Left lung (tissue), 10 donors: ENCODE data around the gene MRPS27. TPM values are rescaled to one million over a fixed set of nuclear protein-coding genes. Genes with fewer than 3 reads are reported as not detected.

Experiments
- ATAC-seq: fragments of 200-7000 bp; cut with Tn5 transposase; one replicate; pipeline ENCODE4 v1.9.1; 2020; ENCODE audit warnings: moderate library complexity
- DNase-seq, 4 donors: peaks; one replicate each; pipeline ENCODE4 v3.0.0-alpha.2; 2013 to 2020
- H3K27ac ChIP-seq, 2 donors: fragments of 200-600 bp; sonication (generic) in 1 of 2; one replicate each; pipeline versions ENCODE4 v1.5.0 to v1.8.0; 2020 to 2021
- H3K27me3 ChIP-seq, 2 donors: fragments of 200-600 bp; sonication (generic) in 1 of 2; one replicate each; pipeline versions ENCODE4 v1.5.0 to v1.8.0; 2020 to 2021
- H3K36me3 ChIP-seq, 2 donors: fragments of 200-600 bp; sonication (generic) in 1 of 2; one replicate each; pipeline versions ENCODE4 v1.5.0 to v1.8.0; 2020 to 2021
- H3K4me1 ChIP-seq, 2 donors: fragments of 200-600 bp; one replicate each; pipeline ENCODE4 v1.8.0; 2021
- H3K4me3 ChIP-seq, 2 donors: fragments of 200-600 bp; sonication (generic) in 1 of 2; one replicate each; pipeline versions ENCODE4 v1.5.0 to v1.8.0; 2020 to 2021; ENCODE audit warnings: mild to moderate bottlenecking in 1 of 2
- H3K9me3 ChIP-seq, 2 donors: fragments of 200-600 bp; sonication (generic) in 1 of 2; one replicate each; pipeline versions ENCODE4 v1.5.0 to v1.8.0; 2020 to 2021
- CTCF ChIP-seq, 2 donors: fragments of 200-600 bp; sonication (generic) in 1 of 2; IDR thresholded peaks; one replicate each; pipeline versions ENCODE4 v1.5.0 to v1.8.0; 2021; ENCODE audit warnings: antibody characterized with exemption in 2 of 2
- intact Hi-C, 2 donors: fragments of 100-400 bp; cut with DNase I; formaldehyde crosslinking; loops; one replicate each; pipeline versions ENCODE4 v1.11.2 to v1.14.2; 2022
- polyA plus RNA-seq, 6 donors: library from polyadenylated mRNA; unstranded; fragments of 120-200 nt; gene quantifications; one replicate each; pipeline ENCODE4 v1.2.1, GENCODE V29; 2013; ENCODE audit not compliant: insufficient read length in 6 of 6
- total RNA-seq, 2 donors: library from RNA; stranded (reverse); fragmentation: NEBNext Ultra II Directional; extraction: Animal tissue kit (Norgen Biotek cat#: 25700); gene quantifications; one replicate each; pipeline ENCODE4 v1.2.1, GENCODE V29; 2021
- donor health status: DM: no; HTN: yes; CAD: no.
- donor health status: DM: no; HTN: no; CAD: no.

The MRPS27 gene
- total and polyA plus RNA-seq, 8 donors: 44.1 to 79.8 (median 65.4) TPM

- Histone ChIP-seq H3K27me3 (no peaks in the 10 kb centered on the region), H3K4me1 (peaks cover 11 to 16% of the 10 kb centered on the region in 2 donors), H3K36me3 (no peaks in the 10 kb centered on the region), H3K9me3 (no peaks in the 10 kb centered on the region), H3K4me3 (no peak overlapping the region), H3K27ac (no peak overlapping the region)
- ATAC-seq: no peak
- DNase-seq: no peak
- intact Hi-C loops: no loop called here
- TF ChIP-seq CTCF (IDR thresholded peaks at IDR 0.05): no peak
These were observed 67.4 kb downstream of the MRPS27 start for GRCh38 chr5:72252574-72253155.

GRCh38 chr5:72252008-72252407 is 68.0 kb downstream of the MRPS27 start:
- no peak for ATAC-seq
- intact Hi-C loops: no loop called here

GRCh38 chr5:72251386-72251785 is 68.7 kb downstream of the MRPS27 start:
- no peaks in the 10 kb centered on the region for H3K27me3 ChIP-seq
- no peak for ATAC-seq

More at GRCh38 chr5:72252008-72252407, 68.0 kb downstream of the MRPS27 start:
- H3K27me3 ChIP-seq: no peaks in the 10 kb centered on the region
- no peaks in the 10 kb centered on the region for H3K9me3 ChIP-seq
- no peak overlapping the region for H3K4me3 ChIP-seq
- H3K4me1 ChIP-seq: peaks cover 17 to 22% of the 10 kb centered on the region in 2 donors
- H3K27ac ChIP-seq: no peak overlapping the region
- no peak for DNase-seq
- H3K36me3 ChIP-seq: no peaks in the 10 kb centered on the region
- no peak for TF ChIP-seq CTCF (IDR thresholded peaks at IDR 0.05)

GRCh38 chr5:72248410-72248981 is 71.5 kb downstream of the MRPS27 start:
- Histone ChIP-seq H3K27ac (peak overlapping the region in 1 of 2 donors; percentile 60), H3K4me1 (peaks cover 19 to 37% of the 10 kb centered on the region in 2 donors), H3K27me3 (no peaks in the 10 kb centered on the region), H3K36me3 (no peaks in the 10 kb centered on the region), H3K4me3 (no peak overlapping the region), H3K9me3 (no peaks in the 10 kb centered on the region)
- DNase-seq (peak in 2 of 4 donors; percentile 39 to 54), ATAC-seq (peak; percentile 66)
- no peak for TF ChIP-seq CTCF (IDR thresholded peaks at IDR 0.05)
- intact Hi-C loops: no loop called here

More at GRCh38 chr5:72251386-72251785, 68.7 kb downstream of the MRPS27 start:
- no peaks in the 10 kb centered on the region for H3K9me3 ChIP-seq
- DNase-seq: no peak
- no peaks in the 10 kb centered on the region for H3K36me3 ChIP-seq
- peaks cover 19 to 27% of the 10 kb centered on the region in 2 donors for H3K4me1 ChIP-seq
- H3K27ac ChIP-seq: no peak overlapping the region
- TF ChIP-seq CTCF (IDR thresholded peaks at IDR 0.05): no peak
- intact Hi-C loops: no loop called here
- H3K4me3 ChIP-seq: no peak overlapping the region

- no peak for TF ChIP-seq CTCF (IDR thresholded peaks at IDR 0.05)
- intact Hi-C loops: no loop called here
- peak overlapping the region in 1 of 2 donors; percentile 50 for H3K27ac ChIP-seq
- no peaks in the 10 kb centered on the region for H3K27me3 ChIP-seq
- no peak overlapping the region for H3K4me3 ChIP-seq
- no peaks in the 10 kb centered on the region for H3K9me3 ChIP-seq
- DNase-seq (no peak), ATAC-seq (peak; percentile 57)
- H3K36me3 ChIP-seq: no peaks in the 10 kb centered on the region
- H3K4me1 ChIP-seq: peaks cover 19 to 36% of the 10 kb centered on the region in 2 donors
These were observed 73.0 kb downstream of the MRPS27 start for GRCh38 chr5:72246954-72247442.
